ENCODE data around the gene FBXW9. TPM values are rescaled to one million over a fixed set of nuclear protein-coding genes. Genes with fewer than 3 reads are reported as not detected.
"Not testable (repeated sequence)": the region's sequence is repeated elsewhere in the genome, so short reads cannot be mapped to it uniquely, and the experiment has no call there.

The FBXW9 gene
- total RNA-seq, 1 experiment from 2014 or later: 21.2 TPM

GRCh38 chr19:12664406-12665280, 31.8 kb downstream of the FBXW9 start:
- Histone ChIP-seq H3K27me3 (ENCODE audit: control insufficient read depth, insufficient read depth, low read length) (no peaks in the 10 kb centered on the region), H3K36me3 (replicated peaks; ENCODE audit: control insufficient read depth, insufficient read depth, low read length) (peaks cover 12% of the 10 kb centered on the region), H3K4me3 (ENCODE audit: insufficient read depth, low read depth, low read length) (no peak overlapping the region)
- peak; percentile 98 for DNase-seq

GRCh38 chr19:12660980-12661379, 35.5 kb downstream of the FBXW9 start:
- no peaks in the 10 kb centered on the region for H3K27me3 ChIP-seq (ENCODE audit: control insufficient read depth, insufficient read depth, low read length)
- no peak for DNase-seq
- no peak overlapping the region for H3K4me3 ChIP-seq (ENCODE audit: insufficient read depth, low read depth, low read length)
- H3K36me3 ChIP-seq (replicated peaks; ENCODE audit: control insufficient read depth, insufficient read depth, low read length): peaks cover 12% of the 10 kb centered on the region

- H3K4me3 ChIP-seq (ENCODE audit: insufficient read depth, low read depth, low read length): no peak overlapping the region
- H3K27me3 ChIP-seq (ENCODE audit: control insufficient read depth, insufficient read depth, low read length): no peaks in the 10 kb centered on the region
- H3K36me3 ChIP-seq (replicated peaks; ENCODE audit: control insufficient read depth, insufficient read depth, low read length): peaks cover 17% of the 10 kb centered on the region
- DNase-seq: no peak
Observed at GRCh38 chr19:12657966-12658365, 38.5 kb downstream of the FBXW9 start.

GRCh38 chr19:12656899-12657571, 39.4 kb downstream of the FBXW9 start:
- DNase-seq: peak; percentile 99
- Histone ChIP-seq H3K4me3 (ENCODE audit: insufficient read depth, low read depth, low read length) (peak overlapping the region; percentile 12), H3K27me3 (ENCODE audit: control insufficient read depth, insufficient read depth, low read length) (no peaks in the 10 kb centered on the region), H3K36me3 (replicated peaks; ENCODE audit: control insufficient read depth, insufficient read depth, low read length) (peaks cover 17% of the 10 kb centered on the region)

- Histone ChIP-seq H3K36me3 (replicated peaks; ENCODE audit: control insufficient read depth, insufficient read depth, low read length) (peaks cover 11% of the 10 kb centered on the region), H3K27me3 (ENCODE audit: control insufficient read depth, insufficient read depth, low read length) (no peaks in the 10 kb centered on the region), H3K4me3 (ENCODE audit: insufficient read depth, low read depth, low read length) (no peak overlapping the region)
- DNase-seq: no peak
Observed at GRCh38 chr19:12655546-12655945, 40.9 kb downstream of the FBXW9 start.

GRCh38 chr19:12652219-12652618, 44.2 kb downstream of the FBXW9 start:
- Histone ChIP-seq H3K27me3 (ENCODE audit: control insufficient read depth, insufficient read depth, low read length) (no peaks in the 10 kb centered on the region; the same call in 1 of the 2 replicates), H3K4me3 (ENCODE audit: insufficient read depth, low read depth, low read length) (no peak overlapping the region), H3K36me3 (replicated peaks; ENCODE audit: control insufficient read depth, insufficient read depth, low read length) (peaks cover 11% of the 10 kb centered on the region)
- DNase-seq: no peak

- no peak for DNase-seq
- Histone ChIP-seq H3K36me3 (replicated peaks; ENCODE audit: control insufficient read depth, insufficient read depth, low read length) (peaks cover 1% of the 10 kb centered on the region), H3K27me3 (ENCODE audit: control insufficient read depth, insufficient read depth, low read length) (no peaks in the 10 kb centered on the region; the same call in 1 of the 2 replicates), H3K4me3 (ENCODE audit: insufficient read depth, low read depth, low read length) (no peak overlapping the region)
Observed at GRCh38 chr19:12649941-12650340, 46.5 kb downstream of the FBXW9 start.

GRCh38 chr19:12648088-12648487, 48.3 kb downstream of the FBXW9 start:
- DNase-seq: peak; percentile 89
- Histone ChIP-seq H3K27me3 (ENCODE audit: control insufficient read depth, insufficient read depth, low read length) (no peaks in the 10 kb centered on the region; the same call in 1 of the 2 replicates), H3K4me3 (ENCODE audit: insufficient read depth, low read depth, low read length) (peak overlapping the region; percentile 41), H3K36me3 (replicated peaks; ENCODE audit: control insufficient read depth, insufficient read depth, low read length) (no peaks in the 10 kb centered on the region; the same call in 1 of the 2 replicates)

- DNase-seq: peak; percentile 97
- H3K36me3 ChIP-seq (replicated peaks; ENCODE audit: control insufficient read depth, insufficient read depth, low read length): no peaks in the 10 kb centered on the region; the same call in 1 of the 2 replicates
- H3K27me3 ChIP-seq (ENCODE audit: control insufficient read depth, insufficient read depth, low read length): no peaks in the 10 kb centered on the region; the same call in 1 of the 2 replicates
- H3K4me3 ChIP-seq (ENCODE audit: insufficient read depth, low read depth, low read length): peak overlapping the region; percentile 41
Observed at GRCh38 chr19:12647490-12648071, 48.9 kb downstream of the FBXW9 start.

- H3K36me3 ChIP-seq (replicated peaks; ENCODE audit: control insufficient read depth, insufficient read depth, low read length): no peaks in the 10 kb centered on the region
- no peak for DNase-seq
Observed at GRCh38 chr19:12647047-12647446, 49.4 kb downstream of the FBXW9 start.

GRCh38 chr19:12646551-12646950, 49.9 kb downstream of the FBXW9 start:
- no peaks in the 10 kb centered on the region for H3K36me3 ChIP-seq (replicated peaks; ENCODE audit: control insufficient read depth, insufficient read depth, low read length)
- no peaks in the 10 kb centered on the region; the same call in 1 of the 2 replicates for H3K27me3 ChIP-seq (ENCODE audit: control insufficient read depth, insufficient read depth, low read length)
- no peak for DNase-seq
- H3K4me3 ChIP-seq (ENCODE audit: insufficient read depth, low read depth, low read length): no peak overlapping the region

More at GRCh38 chr19:12647047-12647446, 49.4 kb downstream of the FBXW9 start:
- Histone ChIP-seq H3K27me3 (ENCODE audit: control insufficient read depth, insufficient read depth, low read length) (no peaks in the 10 kb centered on the region; the same call in 1 of the 2 replicates), H3K4me3 (ENCODE audit: insufficient read depth, low read depth, low read length) (no peak overlapping the region)

GRCh38 chr19:12643716-12644115, 52.7 kb downstream of the FBXW9 start:
- not testable (repeated sequence) for H3K4me3 ChIP-seq (ENCODE audit: insufficient read depth, low read depth, low read length); DNase-seq; H3K27me3 ChIP-seq (ENCODE audit: control insufficient read depth, insufficient read depth, low read length); H3K36me3 ChIP-seq (replicated peaks; ENCODE audit: control insufficient read depth, insufficient read depth, low read length)

GRCh38 chr19:12642506-12642905, 53.9 kb downstream of the FBXW9 start:
- H3K27me3 ChIP-seq (ENCODE audit: control insufficient read depth, insufficient read depth, low read length): peaks cover 3% of the 10 kb centered on the region; the same call in 1 of the 2 replicates
- H3K4me3 ChIP-seq (ENCODE audit: insufficient read depth, low read depth, low read length): no peak overlapping the region
- no peak for DNase-seq
- H3K36me3 ChIP-seq (replicated peaks; ENCODE audit: control insufficient read depth, insufficient read depth, low read length): no peaks in the 10 kb centered on the region

- no peak for DNase-seq
- no peaks in the 10 kb centered on the region for H3K36me3 ChIP-seq (replicated peaks; ENCODE audit: control insufficient read depth, insufficient read depth, low read length)
- H3K27me3 ChIP-seq (ENCODE audit: control insufficient read depth, insufficient read depth, low read length): peaks cover 3% of the 10 kb centered on the region; the same call in 1 of the 2 replicates
- H3K4me3 ChIP-seq (ENCODE audit: insufficient read depth, low read depth, low read length): no peak overlapping the region
Observed at GRCh38 chr19:12641456-12641855, 55.0 kb downstream of the FBXW9 start.
